HG02798 (cell line): ENCODE measurements around the gene PDE4B.
"Not testable (repeated sequence)": the region's sequence is repeated elsewhere in the genome, so short reads cannot be mapped to it uniquely, and the experiment has no call there.

Experiments used
- ATAC-seq: cut with Tn5 transposase; IDR thresholded peaks from one replicate; pipeline ENCODE4 v1.9.1; 2021; ENCODE audit warnings: mild to moderate bottlenecking; ENCODE audit not compliant: unreplicated experiment, poor library complexity

PDE4B gene

GRCh38 chr1:66100959-66101358 lies 308.3 kb downstream of the PDE4B start:
- not testable (repeated sequence) for ATAC-seq

- not testable (repeated sequence) for ATAC-seq
These were observed 311.4 kb downstream of the PDE4B start for GRCh38 chr1:66104076-66104475.

- ATAC-seq, result no peak
These were observed 315.9 kb downstream of the PDE4B start for GRCh38 chr1:66108624-66109023.

- no peak for ATAC-seq
These were observed 320.2 kb downstream of the PDE4B start for GRCh38 chr1:66112744-66113400.

- no peak for ATAC-seq
These were observed 326.5 kb downstream of the PDE4B start for GRCh38 chr1:66119148-66119547.

GRCh38 chr1:66124670-66125069 lies 332.0 kb downstream of the PDE4B start:
- no peak for ATAC-seq

- ATAC-seq, result not testable (repeated sequence)
These were observed 335.9 kb downstream of the PDE4B start for GRCh38 chr1:66128641-66129040.

- ATAC-seq, result no peak
These were observed 339.6 kb downstream of the PDE4B start for GRCh38 chr1:66132324-66132723.

GRCh38 chr1:66134004-66134403 lies 341.3 kb downstream of the PDE4B start:
- ATAC-seq, result no peak

GRCh38 chr1:66135161-66135560 lies 342.5 kb downstream of the PDE4B start:
- ATAC-seq, result no peak

GRCh38 chr1:66136423-66136822 lies 343.7 kb downstream of the PDE4B start:
- not testable (repeated sequence) for ATAC-seq

GRCh38 chr1:66137235-66137634 lies 344.5 kb downstream of the PDE4B start:
- no peak for ATAC-seq

GRCh38 chr1:66138613-66139012 lies 345.9 kb downstream of the PDE4B start:
- ATAC-seq, result no peak

GRCh38 chr1:66140072-66140471 lies 347.4 kb downstream of the PDE4B start:
- ATAC-seq, result no peak

GRCh38 chr1:66143651-66144050 lies 351.0 kb downstream of the PDE4B start:
- ATAC-seq, result no peak

- no peak for ATAC-seq
These were observed 354.6 kb downstream of the PDE4B start for GRCh38 chr1:66147226-66147835.

- no peak for ATAC-seq
These were observed 359.3 kb downstream of the PDE4B start for GRCh38 chr1:66152034-66152433.

GRCh38 chr1:66154394-66154793 lies 361.7 kb downstream of the PDE4B start:
- no peak for ATAC-seq

- ATAC-seq, result no peak
These were observed 363.4 kb downstream of the PDE4B start for GRCh38 chr1:66156144-66156543.

GRCh38 chr1:66159800-66160199 lies 367.1 kb downstream of the PDE4B start:
- no peak for ATAC-seq

GRCh38 chr1:66160719-66161118 lies 368.0 kb downstream of the PDE4B start:
- ATAC-seq, result no peak

GRCh38 chr1:66166753-66167152 lies 374.1 kb downstream of the PDE4B start:
- no peak for ATAC-seq
